ENCODE results near the gene TMC1. TPM values are rescaled to one million over a fixed set of nuclear protein-coding genes. Genes with fewer than 3 reads are reported as not detected.

The TMC1 gene
- total RNA-seq, 1 donor from 2014 or later: not detected

DNA sequence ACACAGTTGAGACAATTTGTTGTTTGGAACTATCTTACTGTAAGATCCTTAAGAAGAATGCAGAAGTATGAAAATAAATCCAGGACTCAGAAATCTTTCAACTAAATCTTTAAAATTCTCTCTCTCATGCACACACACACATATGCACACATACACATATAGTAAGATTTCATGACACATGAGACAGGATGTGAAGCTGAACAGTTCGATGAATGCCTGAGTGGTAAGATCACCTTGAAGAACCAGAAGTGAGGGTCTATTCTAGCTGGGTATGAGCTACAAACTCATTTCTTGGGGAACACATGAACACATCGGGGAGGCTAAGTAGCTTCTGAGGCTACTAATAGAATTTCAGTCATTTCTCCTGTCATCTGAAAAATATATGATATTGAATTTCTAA lies 153.6 kb downstream of the TMC1 start:
- Mint-ChIP-seq H3K9me3 (peaks cover 18% of the 10 kb centered on the region), H3K27ac (no peak overlapping the region), H3K4me1 (no peaks in the 10 kb centered on the region), H3K36me3 (peaks cover 2% of the 10 kb centered on the region), H3K4me3 (no peak overlapping the region), H3K27me3 (ENCODE audit: low read depth) (no peaks in the 10 kb centered on the region)
- TF ChIP-seq, protein P1, sequence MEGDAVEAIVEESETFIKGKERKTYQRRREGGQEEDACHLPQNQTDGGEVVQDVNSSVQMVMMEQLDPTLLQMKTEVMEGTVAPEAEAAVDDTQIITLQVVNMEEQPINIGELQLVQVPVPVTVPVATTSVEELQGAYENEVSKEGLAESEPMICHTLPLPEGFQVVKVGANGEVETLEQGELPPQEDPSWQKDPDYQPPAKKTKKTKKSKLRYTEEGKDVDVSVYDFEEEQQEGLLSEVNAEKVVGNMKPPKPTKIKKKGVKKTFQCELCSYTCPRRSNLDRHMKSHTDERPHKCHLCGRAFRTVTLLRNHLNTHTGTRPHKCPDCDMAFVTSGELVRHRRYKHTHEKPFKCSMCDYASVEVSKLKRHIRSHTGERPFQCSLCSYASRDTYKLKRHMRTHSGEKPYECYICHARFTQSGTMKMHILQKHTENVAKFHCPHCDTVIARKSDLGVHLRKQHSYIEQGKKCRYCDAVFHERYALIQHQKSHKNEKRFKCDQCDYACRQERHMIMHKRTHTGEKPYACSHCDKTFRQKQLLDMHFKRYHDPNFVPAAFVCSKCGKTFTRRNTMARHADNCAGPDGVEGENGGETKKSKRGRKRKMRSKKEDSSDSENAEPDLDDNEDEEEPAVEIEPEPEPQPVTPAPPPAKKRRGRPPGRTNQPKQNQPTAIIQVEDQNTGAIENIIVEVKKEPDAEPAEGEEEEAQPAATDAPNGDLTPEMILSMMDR (IDR thresholded peaks at IDR 0.05; ENCODE audit: unreplicated experiment): no peak
- no peak for DNase-seq (ENCODE audit: low spot score in 2 of 2, unreplicated experiment in 2 of 2)

GRCh38 chr9:72675586-72675985 lies 154.2 kb downstream of the TMC1 start:
- TF ChIP-seq, protein P1 (IDR thresholded peaks at IDR 0.05; ENCODE audit: unreplicated experiment): no peak
- no peaks in the 10 kb centered on the region for H3K27me3 Mint-ChIP-seq (ENCODE audit: low read depth)
- no peak overlapping the region for H3K27ac Mint-ChIP-seq
- H3K9me3 Mint-ChIP-seq: peaks cover 18% of the 10 kb centered on the region
- H3K4me1 Mint-ChIP-seq: no peaks in the 10 kb centered on the region
- H3K36me3 Mint-ChIP-seq: peaks cover 2% of the 10 kb centered on the region
- DNase-seq (ENCODE audit: low spot score in 2 of 2, unreplicated experiment in 2 of 2): no peak
- no peak overlapping the region for H3K4me3 Mint-ChIP-seq

GRCh38 chr9:72680593-72681282 lies 159.3 kb downstream of the TMC1 start:
- TF ChIP-seq, protein P1 (IDR thresholded peaks at IDR 0.05; ENCODE audit: unreplicated experiment): no peak
- Mint-ChIP-seq H3K9me3 (no peaks in the 10 kb centered on the region), H3K4me1 (no peaks in the 10 kb centered on the region), H3K4me3 (no peak overlapping the region), H3K27me3 (ENCODE audit: low read depth) (no peaks in the 10 kb centered on the region), H3K36me3 (no peaks in the 10 kb centered on the region), H3K27ac (no peak overlapping the region)
- no peak for DNase-seq (ENCODE audit: low spot score in 2 of 2, unreplicated experiment in 2 of 2)

GRCh38 chr9:72681283-72681630 lies 159.8 kb downstream of the TMC1 start:
- H3K4me3 Mint-ChIP-seq: no peak overlapping the region
- no peak for DNase-seq (ENCODE audit: low spot score in 2 of 2, unreplicated experiment in 2 of 2)
- no peaks in the 10 kb centered on the region for H3K27me3 Mint-ChIP-seq (ENCODE audit: low read depth)
- TF ChIP-seq, protein P1 (IDR thresholded peaks at IDR 0.05; ENCODE audit: unreplicated experiment): no peak
- no peaks in the 10 kb centered on the region for H3K36me3 Mint-ChIP-seq
- no peak overlapping the region for H3K27ac Mint-ChIP-seq
- H3K4me1 Mint-ChIP-seq: no peaks in the 10 kb centered on the region
- H3K9me3 Mint-ChIP-seq: no peaks in the 10 kb centered on the region

DNA sequence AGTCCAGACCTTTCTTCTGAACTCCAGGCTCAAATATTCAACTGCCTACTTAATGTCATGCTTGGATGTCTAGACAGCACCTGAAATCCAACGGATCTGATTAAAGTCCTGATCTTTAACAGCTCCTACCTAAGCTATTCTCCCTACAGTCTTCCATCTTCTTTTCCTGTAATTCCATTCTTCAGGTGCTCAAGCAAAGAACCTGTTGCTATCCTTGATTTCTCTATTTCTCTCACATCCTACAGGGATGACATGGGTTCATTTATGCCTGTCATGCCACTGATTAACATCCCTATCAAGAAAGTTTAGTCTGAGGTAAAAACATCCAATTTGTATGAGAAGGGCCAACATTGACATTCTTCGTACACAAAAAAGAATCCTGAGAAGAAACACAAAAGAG lies 163.2 kb downstream of the TMC1 start:
- H3K9me3 Mint-ChIP-seq: no peaks in the 10 kb centered on the region
- no peaks in the 10 kb centered on the region for H3K27me3 Mint-ChIP-seq (ENCODE audit: low read depth)
- no peaks in the 10 kb centered on the region for H3K36me3 Mint-ChIP-seq
- no peak overlapping the region for H3K4me3 Mint-ChIP-seq
- H3K4me1 Mint-ChIP-seq: no peaks in the 10 kb centered on the region
- TF ChIP-seq, protein P1 (IDR thresholded peaks at IDR 0.05; ENCODE audit: unreplicated experiment): no peak
- H3K27ac Mint-ChIP-seq: no peak overlapping the region
- no peak for DNase-seq (ENCODE audit: low spot score in 2 of 2, unreplicated experiment in 2 of 2)

DNA sequence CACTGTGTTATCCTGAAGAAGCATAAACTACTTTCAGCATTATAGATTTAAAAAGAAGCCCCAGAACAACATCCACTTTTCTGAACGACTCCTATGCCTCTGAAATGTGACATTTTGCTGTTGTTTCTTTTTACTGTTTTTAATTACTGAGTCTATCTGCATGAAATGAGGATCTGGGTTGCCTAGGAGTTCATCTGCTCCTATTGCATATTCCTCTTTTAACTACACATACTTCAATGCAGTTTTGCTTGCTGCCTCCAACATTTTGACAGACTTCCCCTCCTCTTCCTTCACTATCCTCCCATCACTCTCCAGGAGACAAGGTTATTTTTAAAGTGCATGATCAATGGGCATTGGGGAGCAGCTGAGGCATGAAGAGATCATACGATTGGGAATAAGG lies 164.5 kb downstream of the TMC1 start:
- Mint-ChIP-seq H3K4me1 (no peaks in the 10 kb centered on the region), H3K27ac (no peak overlapping the region)
- no peak for DNase-seq (ENCODE audit: low spot score in 2 of 2, unreplicated experiment in 2 of 2)

More for the DNA sequence above, 164.5 kb downstream of the TMC1 start:
- H3K27me3 Mint-ChIP-seq (ENCODE audit: low read depth): no peaks in the 10 kb centered on the region
- H3K36me3 Mint-ChIP-seq: no peaks in the 10 kb centered on the region
- TF ChIP-seq, protein P1 (IDR thresholded peaks at IDR 0.05; ENCODE audit: unreplicated experiment): no peak
- peaks cover 6% of the 10 kb centered on the region for H3K9me3 Mint-ChIP-seq
- H3K4me3 Mint-ChIP-seq: no peak overlapping the region
